T-helper 2 cell treated with Interferon-gamma antibody and Interleukin-4, amounts not matched to agents 100 ng/mL and 5 ng/mL, for 36 hours (primary cell): ENCODE results near the gene NPLOC4. TPM values are rescaled to one million over a fixed set of nuclear protein-coding genes. Genes with fewer than 3 reads are reported as not detected.

ENCODE experiments used
- intact Hi-C: fragments of 100-400 bp; cut with micrococcal nuclease; formaldehyde crosslinking; loops from one replicate; pipeline ENCODE4 v1.15.1; 2023
- total RNA-seq: library from RNA; stranded (reverse); gene quantifications from 2 replicates; pipeline ENCODE4 v1.2.3, GENCODE V29; 2022

NPLOC4 gene
- total RNA-seq, 1 donor from 2014 or later, result 106 TPM

GRCh38 chr17:81550830-81551457, 86.0 kb downstream of the NPLOC4 start:
- intact Hi-C loops, result no loop called here

- intact Hi-C loops, result no loop called here
Measured at GRCh38 chr17:81550285-81550684, 86.6 kb downstream of the NPLOC4 start.

GRCh38 chr17:81549826-81550225, 87.1 kb downstream of the NPLOC4 start:
- intact Hi-C loops, result no loop called here

- intact Hi-C loops, result no loop called here
Measured at GRCh38 chr17:81549031-81549557, 87.8 kb downstream of the NPLOC4 start.

- intact Hi-C loops, result no loop called here
Measured at GRCh38 chr17:81547614-81547982, 89.3 kb downstream of the NPLOC4 start.

GRCh38 chr17:81546906-81547613, 89.9 kb downstream of the NPLOC4 start:
- intact Hi-C loops, result no loop called here

GRCh38 chr17:81545160-81545949, 91.6 kb downstream of the NPLOC4 start:
- intact Hi-C loops, result no loop called here

GRCh38 chr17:81544281-81544974, 92.5 kb downstream of the NPLOC4 start:
- intact Hi-C loops, result no loop called here

- intact Hi-C loops, result no loop called here
Measured at GRCh38 chr17:81543756-81544155, 93.2 kb downstream of the NPLOC4 start.

- intact Hi-C loops, result no loop called here
Measured at GRCh38 chr17:81543339-81543675, 93.6 kb downstream of the NPLOC4 start.

- intact Hi-C loops, result no loop called here
Measured at GRCh38 chr17:81542431-81543338, 94.2 kb downstream of the NPLOC4 start.

- intact Hi-C loops, result no loop called here
Measured at GRCh38 chr17:81541123-81541522, 95.8 kb downstream of the NPLOC4 start.

GRCh38 chr17:81540676-81541027, 96.3 kb downstream of the NPLOC4 start:
- intact Hi-C loops, result no loop called here

- intact Hi-C loops, result no loop called here
Measured at GRCh38 chr17:81539961-81540675, 96.8 kb downstream of the NPLOC4 start.

GRCh38 chr17:81539571-81539900, 97.4 kb downstream of the NPLOC4 start:
- intact Hi-C loops, result no loop called here

GRCh38 chr17:81538651-81539570, 98.0 kb downstream of the NPLOC4 start:
- intact Hi-C loops, result no loop called here

GRCh38 chr17:81537856-81538555, 98.9 kb downstream of the NPLOC4 start:
- intact Hi-C loops, result no loop called here

- intact Hi-C loops, result no loop called here
Measured at GRCh38 chr17:81537343-81537855, 99.5 kb downstream of the NPLOC4 start.
